ENCODE data around the gene MYL11.

Gene MYL11

GRCh38 chr16:30354423-30355143 lies 20.0 kb upstream of the MYL11 start:
- no peak for DNase-seq

- DNase-seq, result peak; percentile 97
Measured at GRCh38 chr16:30355144-30355953, 19.3 kb upstream of the MYL11 start, which contains the start of gene CD2BP2. TSS of gene CD2BP2 (minus strand) at chr16:30355308. CDS start at chr16:30354681, 627 bp downstream.

GRCh38 chr16:30355954-30356308 lies 18.7 kb upstream of the MYL11 start:
- DNase-seq, result no peak

GRCh38 chr16:30356401-30357084 lies 18.1 kb upstream of the MYL11 start:
- DNase-seq, result peak; percentile 43

- no peak for DNase-seq
Measured at GRCh38 chr16:30357085-30357714, 17.4 kb upstream of the MYL11 start.

GRCh38 chr16:30357715-30358576 lies 16.7 kb upstream of the MYL11 start:
- no peak for DNase-seq

GRCh38 chr16:30358577-30358936 lies 16.0 kb upstream of the MYL11 start:
- DNase-seq, result no peak

GRCh38 chr16:30358990-30359870 lies 15.4 kb upstream of the MYL11 start:
- DNase-seq, result no peak

- DNase-seq, result no peak
Measured at GRCh38 chr16:30359871-30360170, 14.8 kb upstream of the MYL11 start.

- DNase-seq, result no peak
Measured at GRCh38 chr16:30361180-30361579, 13.4 kb upstream of the MYL11 start.

GRCh38 chr16:30365200-30365599 lies 9.4 kb upstream of the MYL11 start:
- no peak for DNase-seq

- no peak for DNase-seq
Measured at GRCh38 chr16:30366511-30366910, 8.1 kb upstream of the MYL11 start.

- no peak for DNase-seq
Measured at GRCh38 chr16:30367349-30368009, 7.1 kb upstream of the MYL11 start.

- no peak for DNase-seq
Measured at GRCh38 chr16:30368122-30368791, 6.3 kb upstream of the MYL11 start.

- DNase-seq, result no peak
Measured at GRCh38 chr16:30368792-30369090, 5.9 kb upstream of the MYL11 start.

- no peak for DNase-seq
Measured at GRCh38 chr16:30369091-30369937, 5.3 kb upstream of the MYL11 start.

- no peak for DNase-seq
Measured at GRCh38 chr16:30369938-30370455, 4.6 kb upstream of the MYL11 start.

- DNase-seq, result peak; percentile 100
Measured at GRCh38 chr16:30370456-30371247, 4.0 kb upstream of the MYL11 start, which contains the start of gene TBC1D10B. TSS of gene TBC1D10B (minus strand) at chr16:30370494. CDS start at chr16:30370183, 311 bp downstream.

All from NCI-H1105 treated with DMSO at 0.1 percent for 48 hours (cell line).